A673 (cell line): Measurements from ENCODE around the gene FAM124A. TPM values are rescaled to one million over a fixed set of nuclear protein-coding genes. Genes with fewer than 3 reads are reported as not detected.

Experiments used
- BruUV-seq: library from RNA; stranded (reverse); fragments of 400-500 nt; replicated peaks from 2 replicates; lab custom pipeline; 2021; lab: Mats Ljungman, UMichigan
- CTCF ChIA-PET: fragments of 300-600 bp; sonication (Branson Sonifier 250); formaldehyde crosslinking; loops from one replicate; lab custom pipeline; 2022; ENCODE audit warnings: antibody characterized with exemption; lab: Charles Lee
- POLR2A ChIA-PET: fragments of 300-600 bp; sonication (Branson Sonifier 250); formaldehyde crosslinking; loops from one replicate; lab custom pipeline; 2022; ENCODE audit warnings: antibody characterized with exemption; ENCODE audit not compliant: low non-redundant PET; lab: Charles Lee
- DNase-seq: peaks from one replicate; pipeline ENCODE4 v3.0.0-alpha.2; 2015; ENCODE audit warnings: low spot score
- H3K27ac ChIP-seq: fragments of 200-600 bp; sonication (generic); 2 replicates; pipeline ENCODE4 v1.5.1; 2016; ENCODE audit warnings: mixed run types, low read depth, mild to moderate bottlenecking, mixed read lengths, antibody characterized with exemption, low read length; ENCODE audit not compliant: poor library complexity, severe bottlenecking
- H3K27me3 ChIP-seq: fragments of 200-600 bp; sonication (generic); replicated peaks from 2 replicates; pipeline ENCODE4 v1.6.1; 2017; ENCODE audit warnings: mixed run types, low read depth, mild to moderate bottlenecking, mixed read lengths, antibody characterized with exemption, low read length; ENCODE audit not compliant: insufficient read depth, poor library complexity
- H3K36me3 ChIP-seq: fragments of 200-600 bp; sonication (generic); 2 replicates; pipeline ENCODE4 v1.6.1; 2016; ENCODE audit warnings: mixed run types, mild to moderate bottlenecking, mixed read lengths, antibody characterized with exemption, low read length; ENCODE audit not compliant: insufficient read depth, poor library complexity, severe bottlenecking
- H3K4me1 ChIP-seq: fragments of 200-600 bp; sonication (generic); 2 replicates; pipeline ENCODE4 v1.6.1; 2017; ENCODE audit warnings: mixed run types, mild to moderate bottlenecking, mixed read lengths, antibody characterized with exemption, low read length; ENCODE audit not compliant: insufficient read depth, poor library complexity, severe bottlenecking
- H3K4me3 ChIP-seq: fragments of 200-600 bp; sonication (generic); 2 replicates; pipeline ENCODE4 v1.5.1; 2016; ENCODE audit warnings: low read depth, mixed run types, mild to moderate bottlenecking, mixed read lengths, low read length; ENCODE audit not compliant: poor library complexity, severe bottlenecking
- H3K9me3 ChIP-seq: fragments of 200-600 bp; sonication (generic); 2 replicates; pipeline ENCODE4 v1.6.1; 2016; ENCODE audit warnings: mixed run types, low read depth, mild to moderate bottlenecking, mixed read lengths, antibody characterized with exemption, low read length; ENCODE audit not compliant: poor library complexity, severe bottlenecking
- EZH2 ChIP-seq: fragments of 200-600 bp; sonication (generic); IDR thresholded peaks from 2 replicates; pipeline ENCODE4 v1.6.1; 2017; ENCODE audit warnings: borderline replicate concordance, low read depth, mild to moderate bottlenecking, mixed read lengths, antibody characterized with exemption, low read length; ENCODE audit not compliant: poor library complexity, severe bottlenecking
- intact Hi-C: fragments of 100-400 bp; cut with micrococcal nuclease; formaldehyde crosslinking; loops from one replicate; pipeline ENCODE4 v1.10.0; 2022; ENCODE audit not compliant: unreplicated experiment
- total RNA-seq: library from RNA; stranded (reverse); gene quantifications from 2 replicates; pipeline ENCODE4 v1.2.3, GENCODE V29; 2021
- TF ChIP-seq, protein P1 (sequence below): fragments of 300-800, 200-600 bp; sonication (generic); conservative IDR thresholded peaks from 2 replicates; pipeline ENCODE4 v1.5.1; 2017; ENCODE audit warnings: low read depth, mild to moderate bottlenecking, antibody characterized with exemption, low read length, moderate library complexity, mixed read lengths

Gene FAM124A
- total RNA-seq, 1 experiment from 2014 or later = 2.1 TPM

DNA sequence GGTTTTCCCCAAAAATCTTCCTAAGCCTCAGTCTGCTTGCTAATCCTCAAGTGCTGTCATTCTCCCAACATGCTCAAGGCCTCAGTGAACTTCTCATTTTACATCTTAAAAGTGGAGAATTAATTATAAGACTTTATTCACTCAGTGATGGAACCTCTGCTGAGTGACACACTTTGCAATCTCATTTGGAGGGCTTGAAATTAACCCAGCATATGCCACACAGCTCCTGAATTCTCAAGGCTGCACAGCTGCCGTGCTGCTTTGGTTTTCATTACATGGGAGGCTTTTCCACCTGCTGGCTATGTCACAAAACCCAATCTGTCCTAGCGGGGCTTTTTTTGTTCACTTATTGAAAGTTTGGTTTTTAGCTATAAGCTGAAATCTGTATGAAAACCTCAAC lies 89.0 kb downstream of the FAM124A start:
- TF ChIP-seq EZH2 = no peak
- TF ChIP-seq, protein P1, sequence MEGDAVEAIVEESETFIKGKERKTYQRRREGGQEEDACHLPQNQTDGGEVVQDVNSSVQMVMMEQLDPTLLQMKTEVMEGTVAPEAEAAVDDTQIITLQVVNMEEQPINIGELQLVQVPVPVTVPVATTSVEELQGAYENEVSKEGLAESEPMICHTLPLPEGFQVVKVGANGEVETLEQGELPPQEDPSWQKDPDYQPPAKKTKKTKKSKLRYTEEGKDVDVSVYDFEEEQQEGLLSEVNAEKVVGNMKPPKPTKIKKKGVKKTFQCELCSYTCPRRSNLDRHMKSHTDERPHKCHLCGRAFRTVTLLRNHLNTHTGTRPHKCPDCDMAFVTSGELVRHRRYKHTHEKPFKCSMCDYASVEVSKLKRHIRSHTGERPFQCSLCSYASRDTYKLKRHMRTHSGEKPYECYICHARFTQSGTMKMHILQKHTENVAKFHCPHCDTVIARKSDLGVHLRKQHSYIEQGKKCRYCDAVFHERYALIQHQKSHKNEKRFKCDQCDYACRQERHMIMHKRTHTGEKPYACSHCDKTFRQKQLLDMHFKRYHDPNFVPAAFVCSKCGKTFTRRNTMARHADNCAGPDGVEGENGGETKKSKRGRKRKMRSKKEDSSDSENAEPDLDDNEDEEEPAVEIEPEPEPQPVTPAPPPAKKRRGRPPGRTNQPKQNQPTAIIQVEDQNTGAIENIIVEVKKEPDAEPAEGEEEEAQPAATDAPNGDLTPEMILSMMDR = no peak
- Histone ChIP-seq H3K27me3 (no peaks in the 10 kb centered on the region), H3K4me3 (no peak overlapping the region), H3K9me3 (no peaks in the 10 kb centered on the region), H3K4me1 (peaks cover 22% of the 10 kb centered on the region), H3K36me3 (no peaks in the 10 kb centered on the region), H3K27ac (no peak overlapping the region)
- ChIA-PET CTCF (no interaction called here), POLR2A (interaction anchor here (0.6 kb wide), 1 partner anchor 281 kb away, joined by 3 read pairs; no protein-coding TSS in a partner anchor)
- intact Hi-C loops = no loop called here
- no TSS peak for BruUV-seq
- DNase-seq = no peak

GRCh38 chr13:51311957-51312520 lies 89.8 kb downstream of the FAM124A start:
- ChIA-PET CTCF (no interaction called here), POLR2A (interaction anchor here (0.6 kb wide), 1 partner anchor 438 kb away, joined by 3 read pairs; no protein-coding TSS in a partner anchor)
- DNase-seq = no peak
- H3K36me3 ChIP-seq = no peaks in the 10 kb centered on the region
- H3K27ac ChIP-seq = no peak overlapping the region
- no peaks in the 10 kb centered on the region for H3K27me3 ChIP-seq
- TF ChIP-seq EZH2 = no peak
- TF ChIP-seq, protein P1 = no peak
- intact Hi-C loops = no loop called here
- no peaks in the 10 kb centered on the region for H3K9me3 ChIP-seq
- H3K4me1 ChIP-seq = peaks cover 22% of the 10 kb centered on the region
- no TSS peak for BruUV-seq
- no peak overlapping the region for H3K4me3 ChIP-seq

DNA sequence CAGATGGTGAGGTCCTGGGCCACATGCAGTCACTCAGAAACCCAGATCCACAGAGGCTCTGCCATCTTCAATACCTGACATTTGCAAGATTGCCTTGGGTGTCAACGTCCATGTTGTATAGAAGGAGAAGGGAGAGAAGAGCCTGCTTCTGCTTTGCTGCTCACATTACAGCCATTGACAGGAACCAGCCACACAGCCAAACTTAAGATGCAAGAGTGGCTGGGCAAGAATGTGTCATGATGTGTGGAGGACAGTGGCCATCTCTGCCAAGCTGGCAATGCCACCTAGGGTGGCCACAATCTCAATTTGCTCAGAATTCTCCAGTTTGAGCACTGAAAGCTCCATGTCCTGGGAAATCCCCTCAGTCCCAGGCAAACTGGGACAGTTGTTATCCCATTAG lies 91.4 kb downstream of the FAM124A start:
- Histone ChIP-seq H3K27me3 (no peaks in the 10 kb centered on the region), H3K4me3 (no peak overlapping the region), H3K27ac (no peak overlapping the region), H3K9me3 (no peaks in the 10 kb centered on the region), H3K4me1 (peaks cover 22% of the 10 kb centered on the region), H3K36me3 (no peaks in the 10 kb centered on the region)
- TF ChIP-seq EZH2 = no peak
- TF ChIP-seq, protein P1 = no peak
- BruUV-seq = no TSS peak
- ChIA-PET POLR2A (no interaction called here), CTCF (no interaction called here)
- DNase-seq = no peak
- intact Hi-C loops = no loop called here
